Astrocyte (in vitro differentiated cells and primary cell): Measurements from ENCODE around the gene USH1C.

ENCODE experiments used
- EZH2 ChIP-seq: IDR thresholded peaks from 2 replicates; pipeline ENCODE4 v1.6.1; 2012; ENCODE audit warnings: mild to moderate bottlenecking, low read length, inconsistent platforms; ENCODE audit not compliant: insufficient read depth
- TF ChIP-seq, protein P1 (sequence below): IDR thresholded peaks from 2 replicates; pipeline ENCODE4 v1.5.1; 2011; ENCODE audit warnings: low read depth, mild to moderate bottlenecking, inconsistent platforms, low read length, moderate library complexity; ENCODE audit not compliant: insufficient read depth

DNA sequence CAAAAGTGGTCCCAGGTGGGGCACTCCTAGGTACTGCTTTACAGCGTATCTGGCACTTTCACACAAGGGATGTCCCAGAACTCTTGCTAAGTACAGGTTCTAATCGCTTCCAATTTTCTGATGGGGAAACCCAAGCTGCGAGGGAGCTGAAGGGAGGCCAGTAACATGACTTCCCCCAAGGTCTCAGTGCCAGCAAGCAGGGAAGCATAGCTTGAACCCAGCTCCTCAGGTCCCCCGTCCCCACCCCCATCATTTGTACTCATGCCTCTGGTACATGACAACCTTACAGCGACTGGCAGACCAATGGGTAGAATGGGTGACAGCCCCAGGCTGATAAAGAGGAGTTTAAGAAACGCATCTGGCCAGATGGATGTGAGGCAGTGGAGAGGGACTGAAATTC lies 66.9 kb downstream of the USH1C start:
- TF ChIP-seq, protein P1, sequence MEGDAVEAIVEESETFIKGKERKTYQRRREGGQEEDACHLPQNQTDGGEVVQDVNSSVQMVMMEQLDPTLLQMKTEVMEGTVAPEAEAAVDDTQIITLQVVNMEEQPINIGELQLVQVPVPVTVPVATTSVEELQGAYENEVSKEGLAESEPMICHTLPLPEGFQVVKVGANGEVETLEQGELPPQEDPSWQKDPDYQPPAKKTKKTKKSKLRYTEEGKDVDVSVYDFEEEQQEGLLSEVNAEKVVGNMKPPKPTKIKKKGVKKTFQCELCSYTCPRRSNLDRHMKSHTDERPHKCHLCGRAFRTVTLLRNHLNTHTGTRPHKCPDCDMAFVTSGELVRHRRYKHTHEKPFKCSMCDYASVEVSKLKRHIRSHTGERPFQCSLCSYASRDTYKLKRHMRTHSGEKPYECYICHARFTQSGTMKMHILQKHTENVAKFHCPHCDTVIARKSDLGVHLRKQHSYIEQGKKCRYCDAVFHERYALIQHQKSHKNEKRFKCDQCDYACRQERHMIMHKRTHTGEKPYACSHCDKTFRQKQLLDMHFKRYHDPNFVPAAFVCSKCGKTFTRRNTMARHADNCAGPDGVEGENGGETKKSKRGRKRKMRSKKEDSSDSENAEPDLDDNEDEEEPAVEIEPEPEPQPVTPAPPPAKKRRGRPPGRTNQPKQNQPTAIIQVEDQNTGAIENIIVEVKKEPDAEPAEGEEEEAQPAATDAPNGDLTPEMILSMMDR, result no peak
- TF ChIP-seq EZH2, result no peak
